Activated naive CD8-positive, alpha-beta T cell (primary cell): ENCODE results near the gene ANKRD53.

ENCODE experiments used
- H3K27ac Mint-ChIP-seq: one replicate; pipeline ENCODE4 v1.8.0; 2021; ENCODE audit warnings: mixed read lengths
- H3K27me3 Mint-ChIP-seq: one replicate; pipeline ENCODE4 v1.8.0; 2021; ENCODE audit warnings: mixed read lengths
- H3K36me3 Mint-ChIP-seq: one replicate; pipeline ENCODE4 v1.8.0; 2021; ENCODE audit warnings: mixed read lengths
- H3K4me1 Mint-ChIP-seq: one replicate; pipeline ENCODE4 v1.8.0; 2021; ENCODE audit warnings: low read depth, mixed read lengths
- H3K4me3 Mint-ChIP-seq: one replicate; pipeline ENCODE4 v1.8.0; 2021; ENCODE audit warnings: mild to moderate bottlenecking, mixed read lengths
- H3K9me3 Mint-ChIP-seq: one replicate; pipeline ENCODE4 v1.8.0; 2021; ENCODE audit warnings: low read depth, mixed read lengths

ANKRD53 gene

GRCh38 chr2:70975237-70975636 is 3.2 kb upstream of the ANKRD53 start:
- H3K27me3 Mint-ChIP-seq: peaks cover 2% of the 10 kb centered on the region
- no peak overlapping the region for H3K27ac Mint-ChIP-seq
- no peaks in the 10 kb centered on the region for H3K9me3 Mint-ChIP-seq
- no peaks in the 10 kb centered on the region for H3K36me3 Mint-ChIP-seq
- H3K4me3 Mint-ChIP-seq: no peak overlapping the region
- H3K4me1 Mint-ChIP-seq: peaks cover 18% of the 10 kb centered on the region

GRCh38 chr2:70977605-70978205 is 725 bp upstream of the ANKRD53 start:
- H3K36me3 Mint-ChIP-seq: no peaks in the 10 kb centered on the region
- no peaks in the 10 kb centered on the region for H3K9me3 Mint-ChIP-seq
- no peaks in the 10 kb centered on the region for H3K27me3 Mint-ChIP-seq
- H3K4me3 Mint-ChIP-seq: peak overlapping the region; percentile 79
- H3K4me1 Mint-ChIP-seq: peaks cover 18% of the 10 kb centered on the region
- peak overlapping the region; percentile 18 for H3K27ac Mint-ChIP-seq

GRCh38 chr2:70979180-70979488 is 704 bp downstream of the ANKRD53 start:
- peak overlapping the region; percentile 51 for H3K4me3 Mint-ChIP-seq
- no peak overlapping the region for H3K27ac Mint-ChIP-seq
- no peaks in the 10 kb centered on the region for H3K27me3 Mint-ChIP-seq

GRCh38 chr2:70979626-70980025 is 1.2 kb downstream of the ANKRD53 start:
- Mint-ChIP-seq H3K36me3 (peaks cover 3% of the 10 kb centered on the region), H3K4me1 (peaks cover 22% of the 10 kb centered on the region), H3K9me3 (no peaks in the 10 kb centered on the region), H3K4me3 (no peak overlapping the region), H3K27ac (no peak overlapping the region), H3K27me3 (no peaks in the 10 kb centered on the region)

More at GRCh38 chr2:70979180-70979488, 704 bp downstream of the ANKRD53 start:
- H3K4me1 Mint-ChIP-seq: peaks cover 18% of the 10 kb centered on the region
- H3K36me3 Mint-ChIP-seq: peaks cover 3% of the 10 kb centered on the region
- no peaks in the 10 kb centered on the region for H3K9me3 Mint-ChIP-seq

- H3K4me3 Mint-ChIP-seq: no peak overlapping the region
- H3K27ac Mint-ChIP-seq: no peak overlapping the region
Observed at GRCh38 chr2:70981421-70981820, 3.0 kb downstream of the ANKRD53 start.

GRCh38 chr2:70981866-70982810 is 3.7 kb downstream of the ANKRD53 start:
- no peak overlapping the region for H3K4me3 Mint-ChIP-seq
- H3K9me3 Mint-ChIP-seq: no peaks in the 10 kb centered on the region
- no peak overlapping the region for H3K27ac Mint-ChIP-seq
- no peaks in the 10 kb centered on the region for H3K27me3 Mint-ChIP-seq
- H3K36me3 Mint-ChIP-seq: peaks cover 6% of the 10 kb centered on the region
- H3K4me1 Mint-ChIP-seq: peaks cover 24% of the 10 kb centered on the region

More at GRCh38 chr2:70981421-70981820, 3.0 kb downstream of the ANKRD53 start:
- Mint-ChIP-seq H3K27me3 (no peaks in the 10 kb centered on the region), H3K36me3 (peaks cover 6% of the 10 kb centered on the region), H3K4me1 (peaks cover 31% of the 10 kb centered on the region), H3K9me3 (no peaks in the 10 kb centered on the region)

GRCh38 chr2:70982971-70983370 is 4.5 kb downstream of the ANKRD53 start:
- H3K36me3 Mint-ChIP-seq: peaks cover 6% of the 10 kb centered on the region
- no peak overlapping the region for H3K27ac Mint-ChIP-seq
- no peaks in the 10 kb centered on the region for H3K9me3 Mint-ChIP-seq
- H3K27me3 Mint-ChIP-seq: no peaks in the 10 kb centered on the region
- peaks cover 15% of the 10 kb centered on the region for H3K4me1 Mint-ChIP-seq
- H3K4me3 Mint-ChIP-seq: no peak overlapping the region

GRCh38 chr2:70983506-70984227 is 5.2 kb downstream of the ANKRD53 start:
- Mint-ChIP-seq H3K27me3 (no peaks in the 10 kb centered on the region), H3K27ac (no peak overlapping the region), H3K4me3 (no peak overlapping the region), H3K9me3 (no peaks in the 10 kb centered on the region), H3K36me3 (peaks cover 8% of the 10 kb centered on the region), H3K4me1 (peaks cover 14% of the 10 kb centered on the region)

GRCh38 chr2:70984228-70984575 is 5.8 kb downstream of the ANKRD53 start:
- H3K4me3 Mint-ChIP-seq: no peak overlapping the region
- peaks cover 8% of the 10 kb centered on the region for H3K36me3 Mint-ChIP-seq
- no peaks in the 10 kb centered on the region for H3K27me3 Mint-ChIP-seq
- H3K9me3 Mint-ChIP-seq: no peaks in the 10 kb centered on the region
- peaks cover 14% of the 10 kb centered on the region for H3K4me1 Mint-ChIP-seq
- H3K27ac Mint-ChIP-seq: no peak overlapping the region

GRCh38 chr2:70984576-70985282 is 6.3 kb downstream of the ANKRD53 start:
- Mint-ChIP-seq H3K4me1 (peaks cover 14% of the 10 kb centered on the region), H3K36me3 (peaks cover 8% of the 10 kb centered on the region), H3K4me3 (no peak overlapping the region), H3K9me3 (no peaks in the 10 kb centered on the region), H3K27me3 (no peaks in the 10 kb centered on the region), H3K27ac (no peak overlapping the region)

- H3K36me3 Mint-ChIP-seq: peaks cover 8% of the 10 kb centered on the region
- peaks cover 14% of the 10 kb centered on the region for H3K4me1 Mint-ChIP-seq
- peak overlapping the region; percentile 83 for H3K27ac Mint-ChIP-seq
Observed at GRCh38 chr2:70985283-70985688, 6.9 kb downstream of the ANKRD53 start.

GRCh38 chr2:70985956-70986355 is 7.5 kb downstream of the ANKRD53 start:
- H3K9me3 Mint-ChIP-seq: no peaks in the 10 kb centered on the region
- peak overlapping the region; percentile 83 for H3K27ac Mint-ChIP-seq
- peaks cover 8% of the 10 kb centered on the region for H3K36me3 Mint-ChIP-seq
- no peak overlapping the region for H3K4me3 Mint-ChIP-seq
- peaks cover 14% of the 10 kb centered on the region for H3K4me1 Mint-ChIP-seq
- no peaks in the 10 kb centered on the region for H3K27me3 Mint-ChIP-seq

More at GRCh38 chr2:70985283-70985688, 6.9 kb downstream of the ANKRD53 start:
- no peak overlapping the region for H3K4me3 Mint-ChIP-seq
- no peaks in the 10 kb centered on the region for H3K27me3 Mint-ChIP-seq
- no peaks in the 10 kb centered on the region for H3K9me3 Mint-ChIP-seq

GRCh38 chr2:70986499-70987189 is 8.2 kb downstream of the ANKRD53 start:
- no peaks in the 10 kb centered on the region for H3K27me3 Mint-ChIP-seq
- H3K4me3 Mint-ChIP-seq: no peak overlapping the region
- H3K9me3 Mint-ChIP-seq: no peaks in the 10 kb centered on the region
- H3K4me1 Mint-ChIP-seq: peaks cover 17% of the 10 kb centered on the region
- no peak overlapping the region for H3K27ac Mint-ChIP-seq
- H3K36me3 Mint-ChIP-seq: peaks cover 8% of the 10 kb centered on the region

GRCh38 chr2:70987386-70987785 is 9.0 kb downstream of the ANKRD53 start:
- no peak overlapping the region for H3K4me3 Mint-ChIP-seq
- peaks cover 20% of the 10 kb centered on the region for H3K4me1 Mint-ChIP-seq
- peaks cover 8% of the 10 kb centered on the region for H3K36me3 Mint-ChIP-seq
- no peak overlapping the region for H3K27ac Mint-ChIP-seq
- no peaks in the 10 kb centered on the region for H3K9me3 Mint-ChIP-seq
- H3K27me3 Mint-ChIP-seq: no peaks in the 10 kb centered on the region
